OCI-M2 (cell line): ENCODE data around the gene NCKAP1.

ENCODE experiments used
- DNase-seq: peaks from one replicate; lab custom pipeline; 2025; ENCODE audit not compliant: unreplicated experiment; lab: John Stamatoyannopoulos, UW

NCKAP1 gene

GRCh38 chr2:182951948-182952663 is 86.2 kb downstream of the NCKAP1 start:
- no peak for DNase-seq

- DNase-seq = no peak
Measured at GRCh38 chr2:182950546-182950945, 87.7 kb downstream of the NCKAP1 start.

- no peak for DNase-seq
Measured at GRCh38 chr2:182949572-182950189, 88.6 kb downstream of the NCKAP1 start.

GRCh38 chr2:182949052-182949451 is 89.2 kb downstream of the NCKAP1 start:
- no peak for DNase-seq

GRCh38 chr2:182946958-182947369 is 91.3 kb downstream of the NCKAP1 start:
- no peak for DNase-seq

- DNase-seq = no peak
Measured at GRCh38 chr2:182943339-182943738, 94.9 kb downstream of the NCKAP1 start.

GRCh38 chr2:182942756-182943155 is 95.5 kb downstream of the NCKAP1 start:
- no peak for DNase-seq

GRCh38 chr2:182941919-182942318 is 96.3 kb downstream of the NCKAP1 start:
- peak; percentile 7 for DNase-seq

GRCh38 chr2:182941121-182941722 is 97.0 kb downstream of the NCKAP1 start:
- no peak for DNase-seq

- no peak for DNase-seq
Measured at GRCh38 chr2:182937870-182938269, 100.4 kb downstream of the NCKAP1 start.

GRCh38 chr2:182933629-182934028 is 104.6 kb downstream of the NCKAP1 start:
- no peak for DNase-seq

GRCh38 chr2:182929972-182930371 is 108.3 kb downstream of the NCKAP1 start:
- no peak for DNase-seq

GRCh38 chr2:182924306-182924705 is 114.0 kb downstream of the NCKAP1 start:
- DNase-seq = no peak

- DNase-seq = no peak
Measured at GRCh38 chr2:182921234-182921633, 117.0 kb downstream of the NCKAP1 start.

- no peak for DNase-seq
Measured at GRCh38 chr2:182920631-182921056, 117.6 kb downstream of the NCKAP1 start.

GRCh38 chr2:182920089-182920488 is 118.2 kb downstream of the NCKAP1 start:
- no peak for DNase-seq

- DNase-seq = no peak
Measured at GRCh38 chr2:182918961-182919652, 119.2 kb downstream of the NCKAP1 start.

GRCh38 chr2:182917924-182918323 is 120.3 kb downstream of the NCKAP1 start:
- DNase-seq = no peak

GRCh38 chr2:182916417-182916816 is 121.8 kb downstream of the NCKAP1 start:
- DNase-seq = no peak

- no peak for DNase-seq
Measured at GRCh38 chr2:182915369-182916326, 122.6 kb downstream of the NCKAP1 start.

GRCh38 chr2:182914852-182915251 is 123.4 kb downstream of the NCKAP1 start:
- DNase-seq = no peak
